HEK293 (cell line): Measurements from ENCODE around the gene GBF1.
A peak's percentile ranks its signal among the peaks of the same experiment; 100 is the strongest.

Experiments used
- CTCF ChIA-PET: fragments of 350-600 bp; formaldehyde crosslinking; extraction: SDS; loops from one replicate; lab custom pipeline; 2021; ENCODE audit warnings: antibody characterized with exemption; lab: Yijun Ruan, JAX
- POLR2A ChIA-PET: fragments of 300-600 bp; formaldehyde crosslinking; extraction: SDS; loops from one replicate; lab custom pipeline; 2020; ENCODE audit warnings: antibody characterized with exemption, inconsistent platforms; lab: Yijun Ruan, JAX
- H3K27ac ChIP-seq: fragments of 200-500 bp; sonication (Bioruptor generic); 2 replicates; pipeline ENCODE4 v1.5.1; 2014; ENCODE audit warnings: low read depth, low read length, control low read depth, inconsistent platforms; ENCODE audit errors: extremely low read depth
- H3K36me3 ChIP-seq, 2 experiments: fragments of 200-500 bp in 1 of 2; sonication (Bioruptor generic) in 1 of 2; 1 replicate in 1 of 2; 2 replicates in 1 of 2; pipeline ENCODE4 v1.5.1; 2014 to 2017; ENCODE audit warnings: inconsistent platforms in 2 of 2, low read length in 2 of 2; ENCODE audit not compliant: control insufficient read depth in 2 of 2, insufficient read depth in 1 of 2
- H3K4me1 ChIP-seq: fragments of 200-500 bp; sonication (Bioruptor generic); 2 replicates; pipeline ENCODE4 v1.5.1; 2014; ENCODE audit warnings: mild to moderate bottlenecking, low read length, inconsistent platforms; ENCODE audit not compliant: control insufficient read depth, insufficient read depth
- H3K4me3 ChIP-seq: 2 replicates; pipeline ENCODE4 v1.5.1; 2011; ENCODE audit warnings: low read depth, mild to moderate bottlenecking, control low read depth, low read length, moderate library complexity
- H3K9me3 ChIP-seq: fragments of 200-500 bp; sonication (Bioruptor generic); 2 replicates; pipeline ENCODE4 v1.5.1; 2014; ENCODE audit warnings: low read depth, low read length, inconsistent platforms; ENCODE audit not compliant: control insufficient read depth, insufficient read depth
- EGR2 ChIP-seq: fragments of 450-650 bp; formaldehyde crosslinking; IDR thresholded peaks from 2 replicates; pipeline ENCODE4 v1.5.1; 2016; ENCODE audit warnings: low read depth, missing biosample characterization, missing genetic modification characterization
- GLI4 ChIP-seq: fragments of 450-650 bp; formaldehyde crosslinking; IDR thresholded peaks from 2 replicates; pipeline ENCODE4 v1.5.1; 2016; ENCODE audit warnings: missing biosample characterization, missing genetic modification characterization
- GLIS2 ChIP-seq: fragments of 450-650 bp; formaldehyde crosslinking; IDR thresholded peaks from 2 replicates; pipeline ENCODE4 v1.5.1; 2016; ENCODE audit warnings: missing biosample characterization, missing genetic modification characterization
- KLF7 ChIP-seq: fragments of 450-650 bp; formaldehyde crosslinking; IDR thresholded peaks from 2 replicates; pipeline ENCODE4 v1.5.1; 2016; ENCODE audit warnings: missing biosample characterization, missing genetic modification characterization, borderline replicate concordance
- KLF8 ChIP-seq: fragments of 450-650 bp; formaldehyde crosslinking; IDR thresholded peaks from 2 replicates; pipeline ENCODE4 v1.5.1; 2016; ENCODE audit warnings: missing biosample characterization, missing genetic modification characterization
- KLF9 ChIP-seq: fragments of 450-650 bp; formaldehyde crosslinking; IDR thresholded peaks from 2 replicates; pipeline ENCODE4 v1.5.1; 2016; ENCODE audit warnings: missing biosample characterization, missing genetic modification characterization, low read depth
- MYNN ChIP-seq: fragments of 450-650 bp; formaldehyde crosslinking; IDR thresholded peaks from 2 replicates; pipeline ENCODE4 v1.5.1; 2016; ENCODE audit warnings: missing biosample characterization, missing genetic modification characterization, borderline replicate concordance
- MZF1 ChIP-seq: fragments of 450-650 bp; formaldehyde crosslinking; IDR thresholded peaks from 2 replicates; pipeline ENCODE4 v1.5.1; 2017; ENCODE audit warnings: missing biosample characterization, missing genetic modification characterization, borderline replicate concordance
- SP7 ChIP-seq: fragments of 450-650 bp; formaldehyde crosslinking; IDR thresholded peaks from 2 replicates; pipeline ENCODE4 v1.5.1; 2016; ENCODE audit warnings: missing biosample characterization, missing genetic modification characterization
- TRIM28 ChIP-seq: IDR thresholded peaks from 2 replicates; pipeline ENCODE4 v1.6.1; 2011; ENCODE audit warnings: low read length, control low read depth, borderline replicate concordance
- WT1 ChIP-seq: fragments of 450-650 bp; formaldehyde crosslinking; IDR thresholded peaks from 2 replicates; pipeline ENCODE4 v1.5.1; 2016; ENCODE audit warnings: missing biosample characterization, missing genetic modification characterization
- ZEB2 ChIP-seq: fragments of 450-650 bp; formaldehyde crosslinking; IDR thresholded peaks from 2 replicates; pipeline ENCODE4 v1.5.1; 2016; ENCODE audit warnings: missing biosample characterization, missing genetic modification characterization
- ZFP37 ChIP-seq: fragments of 450-650 bp; formaldehyde crosslinking; IDR thresholded peaks from 2 replicates; pipeline ENCODE4 v1.5.1; 2016; ENCODE audit warnings: missing biosample characterization, missing genetic modification characterization
- ZFP41 ChIP-seq: fragments of 450-650 bp; formaldehyde crosslinking; IDR thresholded peaks from 2 replicates; pipeline ENCODE4 v1.5.1; 2016; ENCODE audit warnings: missing biosample characterization, missing genetic modification characterization, borderline replicate concordance
- ZNF133 ChIP-seq: fragments of 450-650 bp; formaldehyde crosslinking; IDR thresholded peaks from 2 replicates; pipeline ENCODE4 v1.5.1; 2016; ENCODE audit warnings: missing biosample characterization, missing genetic modification characterization
- ZNF146 ChIP-seq: fragments of 450-650 bp; formaldehyde crosslinking; IDR thresholded peaks from 2 replicates; pipeline ENCODE4 v1.5.1; 2016; ENCODE audit warnings: missing biosample characterization, missing genetic modification characterization
- ZNF16 ChIP-seq: fragments of 450-650 bp; formaldehyde crosslinking; IDR thresholded peaks from 2 replicates; pipeline ENCODE4 v1.5.1; 2016; ENCODE audit warnings: low read depth, missing biosample characterization, missing genetic modification characterization
- ZNF174 ChIP-seq: fragments of 450-650 bp; formaldehyde crosslinking; IDR thresholded peaks from 2 replicates; pipeline ENCODE4 v1.5.0; 2017; ENCODE audit warnings: missing biosample characterization, mild to moderate bottlenecking, missing genetic modification characterization
- ZNF2 ChIP-seq: fragments of 450-650 bp; formaldehyde crosslinking; IDR thresholded peaks from 2 replicates; pipeline ENCODE4 v1.5.1; 2016; ENCODE audit warnings: missing biosample characterization, missing genetic modification characterization
- ZNF24 ChIP-seq: fragments of 450-650 bp; formaldehyde crosslinking; IDR thresholded peaks from 2 replicates; pipeline ENCODE4 v1.5.1; 2016; ENCODE audit warnings: missing biosample characterization, missing genetic modification characterization
- ZNF394 ChIP-seq: fragments of 450-650 bp; formaldehyde crosslinking; IDR thresholded peaks from 2 replicates; pipeline ENCODE4 v1.5.1; 2016; ENCODE audit warnings: missing biosample characterization, missing genetic modification characterization, mild to moderate bottlenecking, moderate library complexity, borderline replicate concordance
- ZNF521 ChIP-seq: fragments of 450-650 bp; formaldehyde crosslinking; IDR thresholded peaks from 2 replicates; pipeline ENCODE4 v1.5.1; 2017; ENCODE audit warnings: missing biosample characterization, mild to moderate bottlenecking, missing genetic modification characterization
- ZNF600 ChIP-seq: fragments of 450-650 bp; formaldehyde crosslinking; IDR thresholded peaks from 2 replicates; pipeline ENCODE4 v1.5.1; 2016; ENCODE audit warnings: missing biosample characterization, missing genetic modification characterization
- ZNF629 ChIP-seq: fragments of 450-650 bp; formaldehyde crosslinking; IDR thresholded peaks from 2 replicates; pipeline ENCODE4 v1.5.1; 2017; ENCODE audit warnings: missing biosample characterization, missing genetic modification characterization
- ZNF654 ChIP-seq: fragments of 450-650 bp; formaldehyde crosslinking; IDR thresholded peaks from 2 replicates; pipeline ENCODE4 v1.5.1; 2016; ENCODE audit warnings: low read depth, missing biosample characterization, missing genetic modification characterization
- ZNF707 ChIP-seq: fragments of 450-650 bp; formaldehyde crosslinking; IDR thresholded peaks from 2 replicates; pipeline ENCODE4 v1.5.1; 2016; ENCODE audit warnings: missing biosample characterization, missing genetic modification characterization
- TF ChIP-seq, protein P1 (sequence below): fragments of 450-650 bp; formaldehyde crosslinking; IDR thresholded peaks from 2 replicates; pipeline ENCODE4 v1.5.1; 2016; ENCODE audit warnings: missing biosample characterization, missing genetic modification characterization
- TF ChIP-seq, protein P2 (sequence below): fragments of 450-650 bp; formaldehyde crosslinking; IDR thresholded peaks from 2 replicates; pipeline ENCODE4 v1.5.1; 2016; ENCODE audit warnings: missing biosample characterization, missing genetic modification characterization
- TF ChIP-seq, protein P3 (sequence below): fragments of 450-650 bp; formaldehyde crosslinking; IDR thresholded peaks from 2 replicates; pipeline ENCODE4 v1.5.1; 2016; ENCODE audit warnings: missing biosample characterization, missing genetic modification characterization

The GBF1 gene

DNA sequence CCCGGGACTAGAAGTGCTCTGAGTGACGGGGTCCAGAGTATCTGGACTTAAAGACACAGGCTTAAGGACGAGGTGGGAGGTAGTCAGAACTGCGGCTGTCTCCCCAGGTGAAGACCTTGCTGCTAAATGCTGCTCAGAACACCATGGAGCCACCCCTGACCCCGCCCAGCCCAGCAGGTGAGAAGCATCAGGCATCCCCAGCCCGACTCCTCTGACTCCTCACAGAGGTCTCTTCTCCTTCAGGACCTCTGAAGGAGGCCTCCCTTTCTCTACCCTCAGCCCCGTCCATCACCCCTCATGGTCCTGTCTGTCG lies 156.0 kb downstream of the GBF1 start:
- ChIA-PET CTCF (interaction anchor here (0.6 to 7.2 kb wide), 9 partner anchors 8 to 230 kb away, joined by 3 to 60 read pairs (median 4); partner anchors contain the start of gene CUEDC2), POLR2A (interaction anchor here (1.1 to 1.7 kb wide), 3 partner anchors 21 to 171 kb away, joined by 3 to 8 read pairs (median 4); no protein-coding TSS in a partner anchor)
- Histone ChIP-seq H3K9me3 (no peaks in the 10 kb centered on the region), H3K27ac (no peak overlapping the region), H3K4me1 (no peaks in the 10 kb centered on the region), H3K4me3 (no peak overlapping the region), H3K36me3 (peaks cover 0 to 24% of the 10 kb centered on the region in 2 experiments; a peak in 1 of 3 replicates)
- TF ChIP-seq EGR2 (tag by site-specific recombination) = no peak
- no peak for TF ChIP-seq WT1 (tag by site-specific recombination)
- TF ChIP-seq ZNF146 (tag by site-specific recombination) = no peak

DNA sequence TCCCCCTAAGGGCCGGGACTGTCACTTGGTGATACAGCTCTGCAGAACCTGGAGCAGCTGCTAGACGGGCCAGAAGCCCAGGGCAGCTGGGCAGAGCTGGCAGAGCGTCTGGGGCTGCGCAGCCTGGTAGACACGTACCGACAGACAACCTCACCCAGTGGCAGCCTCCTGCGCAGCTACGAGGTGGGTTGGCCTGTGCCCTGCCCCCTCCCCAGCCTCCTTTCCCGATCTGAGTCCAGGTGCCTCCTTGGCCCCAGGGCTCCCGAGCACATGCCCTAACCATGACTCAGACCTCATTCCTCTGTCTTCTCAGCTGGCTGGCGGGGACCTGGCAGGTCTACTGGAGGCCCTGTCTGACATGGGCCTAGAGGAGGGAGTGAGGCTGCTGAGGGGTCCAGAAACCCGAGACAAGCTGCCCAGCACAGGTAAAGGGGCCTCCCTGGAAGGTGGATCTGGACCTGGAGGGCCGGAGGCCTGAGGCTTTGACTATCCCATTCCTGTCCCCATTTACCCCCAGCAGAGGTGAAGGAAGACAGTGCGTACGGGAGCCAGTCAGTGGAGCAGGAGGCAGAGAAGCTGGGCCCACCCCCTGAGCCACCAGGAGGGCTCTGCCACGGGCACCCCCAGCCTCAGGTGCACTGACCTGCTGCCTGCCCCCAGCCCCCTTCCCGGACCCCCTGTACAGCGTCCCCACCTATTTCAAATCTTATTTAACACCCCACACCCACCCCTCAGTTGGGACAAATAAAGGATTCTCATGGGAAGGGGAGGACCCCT lies 156.6 kb downstream of the GBF1 start:
- Histone ChIP-seq H3K27ac (no peak overlapping the region), H3K4me3 (no peak overlapping the region), H3K4me1 (no peaks in the 10 kb centered on the region), H3K36me3 (peaks cover 0 to 20% of the 10 kb centered on the region in 2 experiments; a peak in 1 of 3 replicates), H3K9me3 (no peaks in the 10 kb centered on the region)
- CTCF ChIA-PET = interaction anchor here (0.6 to 7.2 kb wide), 11 partner anchors 8 to 231 kb away, joined by 3 to 60 read pairs (median 4); partner anchors contain the start of gene CUEDC2
- POLR2A ChIA-PET = interaction anchor here (1.1 to 1.7 kb wide), 5 partner anchors 19 to 172 kb away, joined by 3 to 8 read pairs (median 4); partner anchors contain the start of genes CUEDC2 and FBXL15
- TF ChIP-seq MZF1 (tag by site-specific recombination) (no peak), SP7 (tag by site-specific recombination) (peak; percentile 36; the same call in 1 of the 2 replicates), ZNF707 (tag by site-specific recombination) (no peak), ZNF16 (tag by site-specific recombination) (no peak), ZNF654 (no peak), ZNF133 (tag by site-specific recombination) (no peak), GLIS2 (tag by site-specific recombination) (peak; percentile 63), KLF9 (tag by site-specific recombination) (no peak), ZNF2 (tag by site-specific recombination) (peak; percentile 57; the same call in 1 of the 2 replicates), ZFP41 (tag by site-specific recombination) (no peak), ZNF629 (tag by site-specific recombination) (0 out of 2 replicates have a peak, but pooled peaks have one; percentile 16), ZNF146 (tag by site-specific recombination) (no peak), KLF7 (no peak), TRIM28 (no peak), GLI4 (tag by site-specific recombination) (no peak), ZNF521 (tag by site-specific recombination) (no peak), ZNF394 (tag by site-specific recombination) (peak; percentile 39; the same call in 1 of the 2 replicates), ZNF600 (tag by site-specific recombination) (peak; percentile 77), MYNN (no peak), ZNF174 (tag by site-specific recombination) (no peak), ZNF24 (tag by site-specific recombination) (no peak), ZEB2 (tag by site-specific recombination) (0 out of 2 replicates have a peak, but pooled peaks have one; percentile 26), KLF8 (tag by site-specific recombination) (0 out of 2 replicates have a peak, but pooled peaks have one; percentile 25), ZFP37 (tag by site-specific recombination) (0 out of 2 replicates have a peak, but pooled peaks have one; percentile 37)
- TF ChIP-seq, protein P1, sequence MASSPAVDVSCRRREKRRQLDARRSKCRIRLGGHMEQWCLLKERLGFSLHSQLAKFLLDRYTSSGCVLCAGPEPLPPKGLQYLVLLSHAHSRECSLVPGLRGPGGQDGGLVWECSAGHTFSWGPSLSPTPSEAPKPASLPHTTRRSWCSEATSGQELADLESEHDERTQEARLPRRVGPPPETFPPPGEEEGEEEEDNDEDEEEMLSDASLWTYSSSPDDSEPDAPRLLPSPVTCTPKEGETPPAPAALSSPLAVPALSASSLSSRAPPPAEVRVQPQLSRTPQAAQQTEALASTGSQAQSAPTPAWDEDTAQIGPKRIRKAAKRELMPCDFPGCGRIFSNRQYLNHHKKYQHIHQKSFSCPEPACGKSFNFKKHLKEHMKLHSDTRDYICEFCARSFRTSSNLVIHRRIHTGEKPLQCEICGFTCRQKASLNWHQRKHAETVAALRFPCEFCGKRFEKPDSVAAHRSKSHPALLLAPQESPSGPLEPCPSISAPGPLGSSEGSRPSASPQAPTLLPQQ = no peak
- TF ChIP-seq, protein P2, sequence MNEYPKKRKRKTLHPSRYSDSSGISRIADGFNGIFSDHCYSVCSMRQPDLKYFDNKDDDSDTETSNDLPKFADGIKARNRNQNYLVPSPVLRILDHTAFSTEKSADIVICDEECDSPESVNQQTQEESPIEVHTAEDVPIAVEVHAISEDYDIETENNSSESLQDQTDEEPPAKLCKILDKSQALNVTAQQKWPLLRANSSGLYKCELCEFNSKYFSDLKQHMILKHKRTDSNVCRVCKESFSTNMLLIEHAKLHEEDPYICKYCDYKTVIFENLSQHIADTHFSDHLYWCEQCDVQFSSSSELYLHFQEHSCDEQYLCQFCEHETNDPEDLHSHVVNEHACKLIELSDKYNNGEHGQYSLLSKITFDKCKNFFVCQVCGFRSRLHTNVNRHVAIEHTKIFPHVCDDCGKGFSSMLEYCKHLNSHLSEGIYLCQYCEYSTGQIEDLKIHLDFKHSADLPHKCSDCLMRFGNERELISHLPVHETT (tag by site-specific recombination) = peak; percentile 44; the same call in 1 of the 2 replicates
- TF ChIP-seq, protein P3, sequence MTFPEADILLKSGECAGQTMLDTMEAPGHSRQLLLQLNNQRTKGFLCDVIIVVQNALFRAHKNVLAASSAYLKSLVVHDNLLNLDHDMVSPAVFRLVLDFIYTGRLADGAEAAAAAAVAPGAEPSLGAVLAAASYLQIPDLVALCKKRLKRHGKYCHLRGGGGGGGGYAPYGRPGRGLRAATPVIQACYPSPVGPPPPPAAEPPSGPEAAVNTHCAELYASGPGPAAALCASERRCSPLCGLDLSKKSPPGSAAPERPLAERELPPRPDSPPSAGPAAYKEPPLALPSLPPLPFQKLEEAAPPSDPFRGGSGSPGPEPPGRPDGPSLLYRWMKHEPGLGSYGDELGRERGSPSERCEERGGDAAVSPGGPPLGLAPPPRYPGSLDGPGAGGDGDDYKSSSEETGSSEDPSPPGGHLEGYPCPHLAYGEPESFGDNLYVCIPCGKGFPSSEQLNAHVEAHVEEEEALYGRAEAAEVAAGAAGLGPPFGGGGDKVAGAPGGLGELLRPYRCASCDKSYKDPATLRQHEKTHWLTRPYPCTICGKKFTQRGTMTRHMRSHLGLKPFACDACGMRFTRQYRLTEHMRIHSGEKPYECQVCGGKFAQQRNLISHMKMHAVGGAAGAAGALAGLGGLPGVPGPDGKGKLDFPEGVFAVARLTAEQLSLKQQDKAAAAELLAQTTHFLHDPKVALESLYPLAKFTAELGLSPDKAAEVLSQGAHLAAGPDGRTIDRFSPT (tag by site-specific recombination) = peak; percentile 60
